HepG2 (cell line): ENCODE measurements around the gene TTK.

Source experiments
- ATF7-NPFF ChIP-seq: sonication (generic); formaldehyde crosslinking; IDR thresholded peaks from 2 replicates; pipeline ENCODE4 v1.8.1; 2023; ENCODE audit warnings: mild to moderate bottlenecking, low read depth, missing genetic modification reagents, moderate library complexity
- GPN1 ChIP-seq: sonication (generic); formaldehyde crosslinking; IDR thresholded peaks from 2 replicates; pipeline ENCODE4 v1.5.1; 2020; ENCODE audit warnings: missing genetic modification reagents, borderline replicate concordance
- KLF16 ChIP-seq, 2 experiments: sonication (generic) in 1 of 2; formaldehyde crosslinking in 1 of 2; IDR thresholded peaks; 2 replicates each; pipeline versions ENCODE4 v1.6.1 to v1.8.0; 2016 to 2023; ENCODE audit warnings: missing genetic modification reagents in 2 of 2, missing compliant biosample characterization in 1 of 2
- KLF6 ChIP-seq: IDR thresholded peaks from 2 replicates; pipeline ENCODE4 v1.8.0; 2016; ENCODE audit warnings: missing biosample characterization, missing genetic modification reagents
- ZNF652 ChIP-seq: IDR thresholded peaks from 2 replicates; pipeline ENCODE4 v1.6.1; 2016; ENCODE audit warnings: low read depth, borderline replicate concordance
- TF ChIP-seq, protein P1 (sequence below): sonication (generic); formaldehyde crosslinking; IDR thresholded peaks from 2 replicates; pipeline ENCODE4 v1.5.0; 2020; ENCODE audit warnings: missing genetic modification reagents
- TF ChIP-seq, protein P2 (sequence below): sonication (generic); formaldehyde crosslinking; IDR thresholded peaks from 2 replicates; pipeline ENCODE4 v1.5.0; 2020; ENCODE audit warnings: mild to moderate bottlenecking, missing genetic modification reagents, moderate library complexity

DNA sequence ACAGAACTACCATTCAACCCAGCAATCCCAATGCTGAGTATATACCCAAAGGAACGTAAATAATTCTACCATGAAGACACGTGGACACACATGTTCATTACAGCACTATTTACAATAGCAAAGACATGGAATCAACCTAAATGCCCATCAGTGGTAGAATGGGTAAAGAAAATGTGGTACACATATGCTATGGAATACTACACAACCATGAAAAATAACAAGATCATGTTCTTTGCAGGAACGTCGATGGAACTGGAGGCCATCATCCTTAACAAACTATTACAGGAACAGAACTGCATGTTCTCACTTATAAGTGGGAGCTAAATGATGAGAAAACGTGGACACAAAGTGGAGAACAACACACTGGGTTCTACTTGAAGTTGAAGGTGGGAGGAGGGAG is 34.7 kb upstream of the TTK start:
- TF ChIP-seq KLF16 (CRISPR knock-in tag; IDR thresholded peaks at IDR 0.05) (no peak), ATF7-NPFF (CRISPR knock-in tag) (no peak), ZNF652 (CRISPR knock-in tag) (no peak), GPN1 (CRISPR knock-in tag) (no peak), KLF6 (no peak)
- TF ChIP-seq, protein P1, sequence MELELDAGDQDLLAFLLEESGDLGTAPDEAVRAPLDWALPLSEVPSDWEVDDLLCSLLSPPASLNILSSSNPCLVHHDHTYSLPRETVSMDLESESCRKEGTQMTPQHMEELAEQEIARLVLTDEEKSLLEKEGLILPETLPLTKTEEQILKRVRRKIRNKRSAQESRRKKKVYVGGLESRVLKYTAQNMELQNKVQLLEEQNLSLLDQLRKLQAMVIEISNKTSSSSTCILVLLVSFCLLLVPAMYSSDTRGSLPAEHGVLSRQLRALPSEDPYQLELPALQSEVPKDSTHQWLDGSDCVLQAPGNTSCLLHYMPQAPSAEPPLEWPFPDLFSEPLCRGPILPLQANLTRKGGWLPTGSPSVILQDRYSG (CRISPR knock-in tag) = no peak
- TF ChIP-seq, protein P2, sequence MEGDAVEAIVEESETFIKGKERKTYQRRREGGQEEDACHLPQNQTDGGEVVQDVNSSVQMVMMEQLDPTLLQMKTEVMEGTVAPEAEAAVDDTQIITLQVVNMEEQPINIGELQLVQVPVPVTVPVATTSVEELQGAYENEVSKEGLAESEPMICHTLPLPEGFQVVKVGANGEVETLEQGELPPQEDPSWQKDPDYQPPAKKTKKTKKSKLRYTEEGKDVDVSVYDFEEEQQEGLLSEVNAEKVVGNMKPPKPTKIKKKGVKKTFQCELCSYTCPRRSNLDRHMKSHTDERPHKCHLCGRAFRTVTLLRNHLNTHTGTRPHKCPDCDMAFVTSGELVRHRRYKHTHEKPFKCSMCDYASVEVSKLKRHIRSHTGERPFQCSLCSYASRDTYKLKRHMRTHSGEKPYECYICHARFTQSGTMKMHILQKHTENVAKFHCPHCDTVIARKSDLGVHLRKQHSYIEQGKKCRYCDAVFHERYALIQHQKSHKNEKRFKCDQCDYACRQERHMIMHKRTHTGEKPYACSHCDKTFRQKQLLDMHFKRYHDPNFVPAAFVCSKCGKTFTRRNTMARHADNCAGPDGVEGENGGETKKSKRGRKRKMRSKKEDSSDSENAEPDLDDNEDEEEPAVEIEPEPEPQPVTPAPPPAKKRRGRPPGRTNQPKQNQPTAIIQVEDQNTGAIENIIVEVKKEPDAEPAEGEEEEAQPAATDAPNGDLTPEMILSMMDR (CRISPR knock-in tag) = no peak
